Lower lobe of right lung (tissue), 2 donors: ENCODE data around the gene TUBGCP3. TPM values are rescaled to one million over a fixed set of nuclear protein-coding genes. Genes with fewer than 3 reads are reported as not detected.

Experiments
- ATAC-seq, 2 donors: fragments of 200-7000 bp; cut with Tn5 transposase; one replicate each; pipeline ENCODE4 v1.9.1; 2020 to 2022; ENCODE audit warnings: mild to moderate bottlenecking in 2 of 2, moderate library complexity in 2 of 2
- DNase-seq: peaks from one replicate; pipeline ENCODE4 v3.0.0-alpha.2; 2020
- H3K27ac ChIP-seq: fragments of 200-600 bp; one replicate; pipeline ENCODE4 v1.8.0; 2022
- H3K27me3 ChIP-seq: fragments of 200-600 bp; one replicate; pipeline ENCODE4 v1.8.0; 2022; ENCODE audit warnings: low read depth
- H3K36me3 ChIP-seq: fragments of 200-600 bp; one replicate; pipeline ENCODE4 v1.8.0; 2022; ENCODE audit warnings: mild to moderate bottlenecking
- H3K4me1 ChIP-seq: fragments of 200-600 bp; one replicate; pipeline ENCODE4 v1.8.0; 2022
- H3K4me3 ChIP-seq: fragments of 200-600 bp; one replicate; pipeline ENCODE4 v1.8.0; 2022; ENCODE audit warnings: mild to moderate bottlenecking
- H3K9me3 ChIP-seq: fragments of 200-600 bp; one replicate; pipeline ENCODE4 v1.8.0; 2022
- CTCF ChIP-seq: fragments of 200-600 bp; IDR thresholded peaks from one replicate; pipeline ENCODE4 v1.8.0; 2022; ENCODE audit warnings: antibody characterized with exemption, mild to moderate bottlenecking
- intact Hi-C: fragments of 100-400 bp; cut with DNase I; formaldehyde crosslinking; loops from one replicate; pipeline ENCODE4 v1.11.0; 2022
- total RNA-seq: library from RNA; stranded (reverse); fragmentation: NEBNext Ultra II Directional; extraction: Animal tissue kit (Norgen Biotek cat#: 25700); gene quantifications from one replicate; pipeline ENCODE4 v1.2.1, GENCODE V29; 2021
- donor health status: DM: no; HTN: yes; CAD: no; lungs with severe emphysema.

The TUBGCP3 gene
- total RNA-seq, 1 donor from 2014 or later: 34.5 TPM

- TF ChIP-seq CTCF: no peak
- intact Hi-C loops: no loop called here
- Histone ChIP-seq H3K9me3 (no peaks in the 10 kb centered on the region), H3K36me3 (no peaks in the 10 kb centered on the region), H3K4me1 (peaks cover 5% of the 10 kb centered on the region), H3K27ac (no peak overlapping the region), H3K27me3 (no peaks in the 10 kb centered on the region), H3K4me3 (no peak overlapping the region)
- ATAC-seq (no peak), DNase-seq (no peak)
These were observed 13.4 kb upstream of the TUBGCP3 start for GRCh38 chr13:112601371-112601770.

DNA sequence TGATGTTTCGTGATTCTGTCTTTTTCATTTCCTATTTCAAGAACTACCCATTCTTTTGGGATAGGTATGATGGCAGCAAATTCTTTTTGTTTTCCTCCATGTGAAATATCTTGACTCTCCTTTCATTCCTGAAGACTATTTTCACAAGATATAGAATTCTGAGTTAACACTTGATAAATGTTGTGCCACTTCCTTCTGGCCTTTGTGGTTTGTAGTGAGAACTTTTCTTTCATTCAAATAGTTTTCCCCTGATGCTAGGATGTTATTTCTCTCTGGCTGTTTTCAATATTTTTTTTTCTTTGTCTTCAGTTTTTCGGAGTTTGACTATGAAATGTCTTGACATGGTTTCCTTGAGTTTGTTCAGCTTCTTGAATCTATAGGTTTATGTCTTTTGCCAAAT, 8.3 kb upstream of the TUBGCP3 start:
- DNase-seq (no peak), ATAC-seq (no peak)
- Histone ChIP-seq H3K4me3 (no peak overlapping the region), H3K27ac (no peak overlapping the region), H3K9me3 (no peaks in the 10 kb centered on the region), H3K36me3 (no peaks in the 10 kb centered on the region), H3K4me1 (no peaks in the 10 kb centered on the region), H3K27me3 (no peaks in the 10 kb centered on the region)
- no peak for TF ChIP-seq CTCF
- intact Hi-C loops: no loop called here

- ATAC-seq (no peak), DNase-seq (no peak)
- Histone ChIP-seq H3K27me3 (no peaks in the 10 kb centered on the region), H3K27ac (no peak overlapping the region), H3K4me1 (peaks cover 6% of the 10 kb centered on the region), H3K9me3 (no peaks in the 10 kb centered on the region), H3K4me3 (no peak overlapping the region), H3K36me3 (no peaks in the 10 kb centered on the region)
- TF ChIP-seq CTCF: no peak
- intact Hi-C loops: no loop called here
These were observed 4.7 kb upstream of the TUBGCP3 start for GRCh38 chr13:112592647-112593046.

GRCh38 chr13:112592181-112592580, 4.2 kb upstream of the TUBGCP3 start:
- H3K4me1 ChIP-seq: peaks cover 6% of the 10 kb centered on the region
- H3K4me3 ChIP-seq: no peak overlapping the region
- no peaks in the 10 kb centered on the region for H3K27me3 ChIP-seq
- ATAC-seq (no peak), DNase-seq (no peak)
- no peak overlapping the region for H3K27ac ChIP-seq
- TF ChIP-seq CTCF: no peak
- intact Hi-C loops: no loop called here
- H3K36me3 ChIP-seq: no peaks in the 10 kb centered on the region
- H3K9me3 ChIP-seq: no peaks in the 10 kb centered on the region

GRCh38 chr13:112588490-112589297, 741 bp upstream of the TUBGCP3 start:
- DNase-seq: no peak
- intact Hi-C loops: no loop called here

More at GRCh38 chr13:112588490-112589297, 741 bp upstream of the TUBGCP3 start:
- TF ChIP-seq CTCF: no peak
- H3K4me3 ChIP-seq: peak overlapping the region; percentile 97
- H3K4me1 ChIP-seq: peaks cover 23% of the 10 kb centered on the region
- peak overlapping the region; percentile 97 for H3K27ac ChIP-seq
- no peaks in the 10 kb centered on the region for H3K36me3 ChIP-seq
- no peaks in the 10 kb centered on the region for H3K27me3 ChIP-seq
- no peak for ATAC-seq
- H3K9me3 ChIP-seq: no peaks in the 10 kb centered on the region
